Smooth muscle cell (in vitro differentiated cells): Measurements from ENCODE around the gene TMEM45A. TPM values are rescaled to one million over a fixed set of nuclear protein-coding genes. Genes with fewer than 3 reads are reported as not detected.
"Not testable (repeated sequence)": the region's sequence is repeated elsewhere in the genome, so short reads cannot be mapped to it uniquely, and the experiment has no call there.

Experiments
- DNase-seq: peaks from one replicate; lab custom pipeline; 2025; ENCODE audit not compliant: unreplicated experiment; lab: John Stamatoyannopoulos, UW
- H2AFZ ChIP-seq: fragments of 200-600 bp; sonication (generic); 2 replicates; pipeline ENCODE4 v1.6.0; 2016; ENCODE audit warnings: antibody characterized with exemption, low read depth, mild to moderate bottlenecking
- H3F3A ChIP-seq: fragments of 200-600 bp; sonication (generic); 2 replicates; pipeline ENCODE4 v1.6.0; 2017; ENCODE audit warnings: antibody characterized with exemption, low read depth
- H3K27ac ChIP-seq: fragments of 200-600 bp; sonication (generic); 2 replicates; pipeline ENCODE4 v1.5.1; 2016; ENCODE audit warnings: low read depth, mild to moderate bottlenecking
- H3K27me3 ChIP-seq: fragments of 200-600 bp; sonication (generic); 2 replicates; pipeline ENCODE4 v1.6.1; 2016; ENCODE audit warnings: low read depth, mild to moderate bottlenecking
- H3K36me3 ChIP-seq: fragments of 200-600 bp; sonication (generic); 2 replicates; pipeline ENCODE4 v1.5.1; 2016; ENCODE audit warnings: low read depth
- H3K4me1 ChIP-seq: fragments of 200-600 bp; sonication (generic); 2 replicates; pipeline ENCODE4 v1.5.1; 2016; ENCODE audit warnings: low read depth
- H3K4me2 ChIP-seq: fragments of 200-600 bp; sonication (generic); 2 replicates; pipeline ENCODE4 v1.6.0; 2016; ENCODE audit warnings: mild to moderate bottlenecking
- H3K4me3 ChIP-seq: fragments of 200-600 bp; sonication (generic); 2 replicates; pipeline ENCODE4 v1.5.1; 2016; ENCODE audit warnings: mild to moderate bottlenecking
- H3K79me2 ChIP-seq: fragments of 200-600 bp; sonication (generic); 2 replicates; pipeline ENCODE4 v1.6.0; 2016; ENCODE audit warnings: low read depth, mild to moderate bottlenecking
- H3K9ac ChIP-seq: fragments of 200-600 bp; sonication (generic); 2 replicates; pipeline ENCODE4 v1.6.0; 2016; ENCODE audit warnings: low read depth
- H3K9me3 ChIP-seq: fragments of 200-600 bp; sonication (generic); replicated peaks from 2 replicates; pipeline ENCODE4 v1.5.1; 2016; ENCODE audit warnings: low read depth
- H4K20me1 ChIP-seq: fragments of 200-600 bp; sonication (generic); 2 replicates; pipeline ENCODE4 v1.6.0; 2016; ENCODE audit warnings: low read depth
- WGBS: methylation state at CpG from one replicate; pipeline ENCODE4 v1.1.7; 2016; ENCODE audit warnings: low lambda C conversion rate; 5-methylcytosine and 5-hydroxymethylcytosine counted together
- polyA plus RNA-seq: library from polyadenylated mRNA; unstranded; fragments of >200 nt; fragmentation: Nextera tagmentation; extraction: Ambion mirVana; gene quantifications from 2 replicates; pipeline ENCODE4 v1.2.1, GENCODE V29; 2016
- total RNA-seq: library from RNA; depleted of rRNA; stranded (reverse); fragments of >200 nt; gene quantifications from 2 replicates; pipeline ENCODE4 v1.2.3, GENCODE V29; 2014
- TF ChIP-seq, protein P1 (sequence below): fragments of 200-600 bp; sonication (generic); IDR thresholded peaks from 2 replicates; pipeline ENCODE4 v1.5.1; 2017; ENCODE audit warnings: borderline replicate concordance, mild to moderate bottlenecking, antibody characterized with exemption; ENCODE audit not compliant: insufficient read depth, poor library complexity, severe bottlenecking

Gene TMEM45A
- total and polyA plus RNA-seq, 2 experiments from 2014 or later: 209 to 280 TPM

DNA sequence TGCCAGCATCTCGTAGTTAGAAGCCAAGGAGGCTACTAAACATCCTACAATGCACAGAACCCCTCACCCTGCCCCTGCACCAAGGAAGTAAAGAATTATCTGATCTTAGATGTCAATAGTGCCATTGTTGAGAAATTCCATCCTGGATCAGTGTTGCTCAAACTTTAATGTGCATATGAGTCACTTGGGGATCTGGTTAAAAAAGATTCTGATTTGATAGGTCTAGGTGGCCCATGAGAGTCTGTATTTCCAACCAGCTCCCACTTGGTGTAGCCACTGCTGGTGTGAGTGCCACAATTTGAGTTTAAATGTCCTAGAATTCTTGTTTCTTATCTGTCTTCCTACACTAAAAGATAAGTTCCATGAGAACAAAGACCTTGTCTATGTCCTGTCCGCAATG, 43.7 kb downstream of the TMEM45A start:
- Histone ChIP-seq H3F3A (peaks cover 11% of the 10 kb centered on the region), H3K9ac (no peak overlapping the region), H4K20me1 (no peaks in the 10 kb centered on the region), H3K27ac (peak overlapping the region; percentile 99), H3K36me3 (no peaks in the 10 kb centered on the region), H3K4me3 (no peak overlapping the region), H2AFZ (no peak overlapping the region), H3K4me1 (peaks cover 5% of the 10 kb centered on the region), H3K27me3 (no peaks in the 10 kb centered on the region), H3K9me3 (no peaks in the 10 kb centered on the region), H3K79me2 (peaks cover 46% of the 10 kb centered on the region), H3K4me2 (no peak overlapping the region)
- no peak for DNase-seq
- TF ChIP-seq, protein P1, sequence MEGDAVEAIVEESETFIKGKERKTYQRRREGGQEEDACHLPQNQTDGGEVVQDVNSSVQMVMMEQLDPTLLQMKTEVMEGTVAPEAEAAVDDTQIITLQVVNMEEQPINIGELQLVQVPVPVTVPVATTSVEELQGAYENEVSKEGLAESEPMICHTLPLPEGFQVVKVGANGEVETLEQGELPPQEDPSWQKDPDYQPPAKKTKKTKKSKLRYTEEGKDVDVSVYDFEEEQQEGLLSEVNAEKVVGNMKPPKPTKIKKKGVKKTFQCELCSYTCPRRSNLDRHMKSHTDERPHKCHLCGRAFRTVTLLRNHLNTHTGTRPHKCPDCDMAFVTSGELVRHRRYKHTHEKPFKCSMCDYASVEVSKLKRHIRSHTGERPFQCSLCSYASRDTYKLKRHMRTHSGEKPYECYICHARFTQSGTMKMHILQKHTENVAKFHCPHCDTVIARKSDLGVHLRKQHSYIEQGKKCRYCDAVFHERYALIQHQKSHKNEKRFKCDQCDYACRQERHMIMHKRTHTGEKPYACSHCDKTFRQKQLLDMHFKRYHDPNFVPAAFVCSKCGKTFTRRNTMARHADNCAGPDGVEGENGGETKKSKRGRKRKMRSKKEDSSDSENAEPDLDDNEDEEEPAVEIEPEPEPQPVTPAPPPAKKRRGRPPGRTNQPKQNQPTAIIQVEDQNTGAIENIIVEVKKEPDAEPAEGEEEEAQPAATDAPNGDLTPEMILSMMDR: no peak
- 63% methylated on average over 2 of the region's 2 CpGs for WGBS

DNA sequence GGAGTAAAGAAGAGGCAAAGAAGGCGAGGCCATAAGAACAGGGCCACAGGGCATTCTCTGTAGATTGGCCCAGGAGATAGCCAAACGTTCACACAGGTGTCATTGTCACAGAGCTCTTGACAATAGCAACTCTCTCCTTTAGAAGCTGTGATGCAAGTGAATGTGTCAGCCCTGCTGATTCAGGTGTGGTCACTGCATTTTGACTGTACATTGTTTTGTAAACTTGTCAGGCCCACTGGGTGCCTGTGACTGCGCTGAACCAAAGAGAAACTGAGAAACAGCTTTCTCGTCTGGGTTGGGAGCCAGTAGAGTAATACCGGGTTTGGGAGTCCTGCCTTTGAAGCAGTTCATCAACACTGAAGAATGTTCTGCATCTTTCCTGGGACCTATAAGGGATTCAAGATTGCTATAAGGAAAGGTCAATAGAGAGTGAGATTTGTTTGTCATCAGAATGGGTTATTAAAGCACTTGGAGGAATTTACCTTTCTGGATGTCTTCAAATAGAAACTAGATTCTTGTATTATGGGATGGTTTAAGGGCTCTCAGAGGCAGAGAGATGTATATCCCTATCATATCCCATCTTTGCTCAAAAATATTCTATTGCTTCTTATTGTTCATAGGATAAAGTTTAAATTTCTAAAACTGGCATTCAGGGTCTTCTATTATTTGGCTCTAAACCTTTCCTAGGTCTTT, 45.4 kb downstream of the TMEM45A start:
- H3K36me3 ChIP-seq: peaks cover 9% of the 10 kb centered on the region
- peaks cover 47% of the 10 kb centered on the region for H3K79me2 ChIP-seq
- TF ChIP-seq, protein P1: no peak
- no peaks in the 10 kb centered on the region for H3K27me3 ChIP-seq
- H3K27ac ChIP-seq: peak overlapping the region; percentile 99
- H3K4me3 ChIP-seq: no peak overlapping the region
- H4K20me1 ChIP-seq: no peaks in the 10 kb centered on the region
- no peaks in the 10 kb centered on the region for H3K9me3 ChIP-seq
- WGBS: 75% methylated on average over 5 of the region's 5 CpGs
- H3K4me1 ChIP-seq: no peaks in the 10 kb centered on the region
- peak overlapping the region; percentile 15 for H3K4me2 ChIP-seq
- no peak overlapping the region for H2AFZ ChIP-seq
- no peak for DNase-seq
- peak overlapping the region; percentile 44 for H3K9ac ChIP-seq
- H3F3A ChIP-seq: peaks cover 11% of the 10 kb centered on the region

DNA sequence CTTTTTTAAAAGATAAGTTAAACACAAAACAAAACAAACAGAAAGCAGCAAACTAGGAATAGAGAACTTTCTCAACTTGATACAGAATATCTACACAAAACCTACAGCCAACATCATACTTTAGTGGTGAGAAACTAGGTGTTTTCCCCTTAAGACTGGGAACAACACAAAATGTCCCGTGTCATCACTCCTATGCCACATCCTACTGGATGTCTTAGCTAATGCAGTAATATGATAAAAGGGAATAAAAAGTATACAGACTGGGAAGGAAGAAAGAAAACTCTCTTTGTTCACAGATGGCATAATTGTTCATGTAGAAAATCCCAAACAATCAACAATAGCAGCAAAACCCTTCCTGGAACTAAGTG, 45.9 kb downstream of the TMEM45A start:
- Histone ChIP-seq H3K27me3 (no peaks in the 10 kb centered on the region), H3K9me3 (no peaks in the 10 kb centered on the region), H3K36me3 (peaks cover 9% of the 10 kb centered on the region), H4K20me1 (no peaks in the 10 kb centered on the region), H3K4me1 (no peaks in the 10 kb centered on the region), H3K27ac (peak overlapping the region; percentile 99), H3K79me2 (peaks cover 46% of the 10 kb centered on the region), H3K4me2 (peak overlapping the region; percentile 15), H3F3A (peaks cover 11% of the 10 kb centered on the region), H2AFZ (no peak overlapping the region), H3K9ac (peak overlapping the region; percentile 44), H3K4me3 (no peak overlapping the region)
- DNase-seq: no peak
- TF ChIP-seq, protein P1: no peak
- WGBS: 60% methylated on average over 1 of the region's 1 CpG

DNA sequence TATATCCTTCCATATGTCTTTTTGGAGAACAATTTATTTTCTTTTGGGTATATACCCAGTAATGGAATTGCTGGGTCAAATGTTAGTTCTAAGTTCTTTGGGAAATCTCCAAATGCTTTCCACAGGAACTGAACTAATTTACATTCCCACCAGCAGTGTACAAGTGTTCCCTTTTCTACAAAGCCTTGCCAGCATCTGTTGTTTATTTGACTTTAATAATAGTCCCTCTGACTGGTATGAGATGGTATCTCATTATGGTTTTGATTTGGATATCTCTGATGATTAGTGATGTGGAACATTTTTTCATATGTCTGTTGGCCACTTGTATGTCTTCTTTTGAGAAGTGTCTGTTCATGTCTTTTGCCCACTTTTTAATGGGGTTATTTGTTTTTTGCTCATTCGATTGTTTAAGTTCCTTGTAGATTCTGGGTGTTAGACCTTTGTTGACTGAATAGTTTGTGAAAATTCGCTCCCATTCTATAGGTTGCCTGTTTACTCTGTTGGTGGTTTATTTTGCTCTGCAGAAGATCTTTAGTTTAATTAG, 48.4 kb downstream of the TMEM45A start:
- H3K9ac ChIP-seq: no peak overlapping the region
- no peaks in the 10 kb centered on the region for H3K9me3 ChIP-seq
- DNase-seq: no peak
- no peaks in the 10 kb centered on the region for H3K4me1 ChIP-seq
- H3K79me2 ChIP-seq: peaks cover 52% of the 10 kb centered on the region
- H3K27ac ChIP-seq: no peak overlapping the region
- no peak overlapping the region for H3K4me2 ChIP-seq
- H3F3A ChIP-seq: peaks cover 7% of the 10 kb centered on the region
- peaks cover 9% of the 10 kb centered on the region for H3K36me3 ChIP-seq
- no peak overlapping the region for H3K4me3 ChIP-seq
- peaks cover 3% of the 10 kb centered on the region for H4K20me1 ChIP-seq
- WGBS: 93% methylated on average over 2 of the region's 2 CpGs
- H3K27me3 ChIP-seq: no peaks in the 10 kb centered on the region
- no peak overlapping the region for H2AFZ ChIP-seq
- TF ChIP-seq, protein P1: no peak

DNA sequence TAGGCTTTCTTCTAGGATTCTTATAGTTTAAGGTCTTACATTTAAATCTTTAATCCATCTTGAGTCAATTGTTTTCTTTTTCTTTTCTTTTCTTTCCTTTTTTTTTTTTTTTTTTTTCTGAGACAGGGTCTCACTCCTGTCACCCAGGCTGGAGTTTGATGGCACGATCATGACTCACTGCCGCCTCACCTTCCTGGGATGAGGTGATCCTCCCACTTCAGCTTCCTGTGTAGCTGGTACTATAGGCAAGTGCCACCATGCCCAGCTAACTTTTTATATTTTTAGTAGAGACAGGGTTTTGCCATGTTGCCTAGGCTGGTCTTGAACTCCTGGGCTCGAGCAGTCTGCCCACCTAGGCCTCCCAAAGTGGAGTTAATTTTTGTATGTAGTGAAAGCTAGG, 49.0 kb downstream of the TMEM45A start:
- not testable (repeated sequence) for H3K9ac ChIP-seq, H3K36me3 ChIP-seq, H3K4me2 ChIP-seq, H3K9me3 ChIP-seq, H3K4me3 ChIP-seq, DNase-seq, H3F3A ChIP-seq, H4K20me1 ChIP-seq, H3K27ac ChIP-seq, H3K4me1 ChIP-seq, H3K27me3 ChIP-seq, H2AFZ ChIP-seq
- 91% methylated on average over 3 of the region's 3 CpGs for WGBS
- H3K79me2 ChIP-seq: peaks cover 49% of the 10 kb centered on the region
